SW 1271 (cell line): ENCODE data around the gene RPS3.
A peak's percentile ranks its signal among the peaks of the same experiment; 100 is the strongest.

Experiments
- DNase-seq, 2 experiments: peaks; one replicate each; lab custom pipeline; 2025; lab: John Stamatoyannopoulos, UW

The RPS3 gene

DNA sequence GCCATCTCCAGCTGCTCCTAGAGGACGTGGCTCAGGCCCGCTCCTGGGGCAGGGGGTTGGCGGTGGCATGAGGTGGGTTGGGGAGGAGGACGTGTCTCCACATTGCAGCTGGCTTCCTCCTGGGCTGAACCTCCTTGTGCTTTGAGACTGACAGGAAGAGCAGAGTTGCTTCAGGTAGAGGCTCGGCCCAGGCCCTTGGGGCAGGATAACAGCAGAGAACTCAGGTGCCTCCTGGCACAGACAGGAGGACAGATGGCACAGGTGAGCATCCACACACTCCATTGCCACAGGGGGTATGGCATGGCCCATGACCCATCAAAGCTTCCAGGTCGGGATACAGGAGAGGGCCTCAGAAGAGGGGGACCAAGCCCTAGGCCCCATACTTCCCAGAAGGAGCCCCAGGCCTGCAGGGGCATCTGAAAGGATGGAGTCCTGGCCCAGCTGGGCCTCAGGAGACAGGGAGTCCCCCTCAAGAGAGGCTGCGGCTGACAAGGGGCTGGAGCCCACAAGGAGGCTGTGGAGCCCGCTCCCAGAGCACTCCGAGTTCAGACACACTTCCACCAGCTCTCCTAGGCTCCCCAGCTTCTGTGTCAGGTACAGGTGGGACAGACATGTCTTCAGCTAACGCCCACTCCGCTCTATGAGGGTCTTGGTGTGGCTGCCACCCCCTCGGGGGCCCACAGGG, 35.7 kb downstream of the RPS3 start:
- no peak for DNase-seq

- no peak for DNase-seq
Measured at GRCh38 chr11:75435571-75435925, 36.2 kb downstream of the RPS3 start.

GRCh38 chr11:75436806-75437205, 37.5 kb downstream of the RPS3 start:
- no peak for DNase-seq

- DNase-seq, result no peak
Measured at GRCh38 chr11:75437966-75438659, 38.8 kb downstream of the RPS3 start.

GRCh38 chr11:75439026-75439425, 39.7 kb downstream of the RPS3 start:
- no peak for DNase-seq

DNA sequence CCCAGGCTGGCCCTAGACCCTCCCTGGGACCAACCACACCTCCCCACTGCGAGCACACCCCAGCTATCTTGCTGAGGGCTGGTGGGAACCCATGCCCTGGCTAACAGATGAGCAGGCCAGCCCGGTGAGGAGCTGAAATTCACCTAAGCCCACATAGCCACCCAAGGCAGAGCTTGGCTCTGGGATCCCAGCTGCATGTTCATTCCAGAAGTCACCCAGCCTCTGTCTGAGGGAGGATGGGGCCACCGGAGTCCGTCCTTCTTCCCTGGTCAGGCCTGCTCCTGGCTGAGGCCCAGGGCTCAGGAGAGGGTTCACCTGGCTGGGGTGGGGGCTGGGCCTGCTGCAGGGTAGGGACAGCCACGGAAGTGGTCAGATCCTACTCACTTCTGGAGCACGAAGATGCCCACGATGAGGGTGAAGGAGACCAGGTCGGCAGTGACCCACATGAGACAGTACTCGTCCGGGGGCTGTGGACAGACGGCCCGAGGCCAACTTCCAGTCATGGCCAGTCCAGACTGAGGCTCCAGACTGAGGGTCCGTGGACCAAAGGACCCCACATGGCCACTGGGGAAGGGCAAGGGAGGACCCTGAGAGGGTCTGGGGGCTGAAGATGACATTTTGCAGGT, 40.3 kb downstream of the RPS3 start:
- no peak for DNase-seq

DNA sequence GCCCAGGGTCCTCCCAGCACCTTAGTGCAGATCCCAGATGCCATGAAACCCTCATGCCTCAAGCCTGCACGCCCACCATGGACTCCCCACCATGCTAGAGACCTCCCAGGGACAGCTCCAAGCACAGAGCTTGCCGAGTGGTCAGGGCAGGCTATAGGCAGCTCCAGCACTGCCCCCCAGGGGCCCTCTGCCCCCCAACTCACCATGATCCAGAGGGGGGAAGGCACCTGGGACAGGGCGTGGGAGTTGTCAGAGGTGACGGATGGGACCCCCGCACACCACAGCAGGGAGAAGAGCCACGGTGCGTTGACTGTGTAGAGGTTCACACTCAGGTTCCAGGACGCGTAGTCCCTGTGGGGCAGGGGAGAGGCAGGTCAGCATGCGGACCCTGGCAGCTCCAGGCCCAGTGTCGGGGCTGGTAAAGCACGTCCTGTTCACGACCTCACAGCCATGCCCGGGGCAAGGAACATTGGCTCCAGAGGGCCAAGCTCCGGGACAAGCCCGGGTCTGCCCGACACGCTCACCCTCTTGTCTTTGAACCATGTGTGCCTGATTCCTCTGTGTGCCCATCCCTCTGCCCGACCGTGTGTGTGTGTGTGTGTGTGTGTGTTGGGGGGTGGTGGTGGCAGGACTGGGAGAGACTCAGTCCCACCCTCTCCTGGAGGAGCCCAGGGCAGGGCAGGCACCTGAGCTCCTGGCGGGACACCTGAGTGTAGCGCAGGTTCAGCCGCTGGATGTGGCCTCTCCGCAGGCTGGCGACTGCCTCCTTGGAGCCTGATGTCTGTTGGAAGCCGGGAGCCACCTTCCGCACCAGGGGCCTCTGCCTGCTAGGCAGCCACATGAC, 41.9 kb downstream of the RPS3 start:
- no peak for DNase-seq

DNA sequence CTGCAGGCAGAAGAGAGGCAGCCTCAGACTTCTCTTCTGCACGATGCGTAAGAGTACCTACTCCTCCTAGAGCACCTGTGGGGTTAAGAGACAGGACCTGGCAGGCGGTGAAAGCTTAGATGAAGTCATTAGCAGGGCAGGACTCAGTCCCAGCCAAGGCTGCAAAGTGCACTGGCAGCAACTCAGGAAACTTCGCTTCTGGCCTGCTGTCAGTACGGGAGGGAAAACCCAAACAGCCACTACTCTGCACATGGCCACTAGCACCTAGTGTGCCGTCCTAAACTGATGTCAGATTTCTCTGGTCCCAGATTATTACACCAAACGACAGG, 42.5 kb downstream of the RPS3 start:
- DNase-seq, result no peak

GRCh38 chr11:75442161-75442885, 43.0 kb downstream of the RPS3 start:
- DNase-seq, result no peak

DNA sequence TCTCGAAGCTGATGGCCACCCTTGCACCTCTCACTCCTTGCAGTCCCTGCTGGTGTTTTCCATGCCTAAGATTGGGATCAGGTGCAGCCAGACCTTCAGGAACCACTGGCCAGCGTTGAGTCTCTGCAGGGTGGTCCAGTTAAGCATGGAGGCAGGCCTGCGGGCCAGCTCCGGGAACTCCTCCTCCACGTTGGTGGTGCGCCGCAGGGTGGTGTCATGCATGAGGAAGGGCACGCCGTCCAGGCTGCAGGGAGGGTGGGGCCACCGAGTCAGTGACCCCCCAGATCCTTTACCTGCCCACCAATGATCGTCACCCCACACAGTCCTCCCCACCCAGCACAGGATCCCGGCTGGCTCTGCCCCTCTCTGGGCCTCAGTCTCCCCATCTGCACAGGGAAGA, 43.7 kb downstream of the RPS3 start:
- DNase-seq, result no peak

GRCh38 chr11:75445315-75445953, 46.1 kb downstream of the RPS3 start:
- peak in 1 of 2 experiments; percentile 47 for DNase-seq

GRCh38 chr11:75447415-75447814, 48.1 kb downstream of the RPS3 start:
- DNase-seq, result no peak

- DNase-seq, result no peak
Measured at GRCh38 chr11:75449271-75449670, 50.0 kb downstream of the RPS3 start.

DNA sequence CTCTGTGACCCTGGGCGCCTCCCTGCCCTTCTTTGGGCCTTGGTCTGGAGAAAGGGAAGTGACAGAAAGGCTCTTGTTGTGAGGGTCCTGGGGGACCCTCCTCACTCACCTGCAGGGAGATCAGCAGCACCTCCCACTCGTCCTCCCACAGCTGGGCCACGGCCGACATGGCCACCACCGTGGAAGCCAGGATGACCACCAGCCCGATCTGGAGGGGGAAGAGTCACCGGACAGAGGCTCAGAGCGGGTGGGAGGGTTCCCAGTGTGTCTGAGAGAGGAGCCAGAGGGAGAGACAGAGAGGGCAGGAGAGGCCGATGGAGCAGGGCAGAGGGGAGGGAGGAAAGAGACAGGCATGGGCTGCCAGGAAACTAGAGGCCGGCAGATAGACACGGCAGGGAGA, 50.5 kb downstream of the RPS3 start:
- DNase-seq, result no peak

DNA sequence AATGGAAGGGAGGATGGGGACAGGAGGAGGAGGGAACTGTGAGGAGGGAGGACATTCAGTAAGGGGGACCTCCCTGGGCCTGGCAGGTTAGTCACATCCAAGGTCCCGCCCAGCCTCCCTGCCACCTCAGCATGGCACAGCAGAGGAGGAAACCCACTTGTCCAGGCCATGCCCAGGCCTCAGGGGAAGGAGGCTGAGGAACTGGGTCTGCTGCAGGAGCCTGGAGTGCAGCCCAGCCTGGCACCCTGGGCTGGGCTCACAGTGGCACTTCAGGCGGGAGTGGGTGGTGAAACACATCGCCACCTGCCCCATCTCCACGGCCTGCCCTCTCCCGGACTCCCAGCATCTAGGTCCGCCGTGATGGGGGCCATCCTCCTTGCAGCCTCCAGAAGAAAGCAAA, 50.9 kb downstream of the RPS3 start:
- DNase-seq, result no peak

DNA sequence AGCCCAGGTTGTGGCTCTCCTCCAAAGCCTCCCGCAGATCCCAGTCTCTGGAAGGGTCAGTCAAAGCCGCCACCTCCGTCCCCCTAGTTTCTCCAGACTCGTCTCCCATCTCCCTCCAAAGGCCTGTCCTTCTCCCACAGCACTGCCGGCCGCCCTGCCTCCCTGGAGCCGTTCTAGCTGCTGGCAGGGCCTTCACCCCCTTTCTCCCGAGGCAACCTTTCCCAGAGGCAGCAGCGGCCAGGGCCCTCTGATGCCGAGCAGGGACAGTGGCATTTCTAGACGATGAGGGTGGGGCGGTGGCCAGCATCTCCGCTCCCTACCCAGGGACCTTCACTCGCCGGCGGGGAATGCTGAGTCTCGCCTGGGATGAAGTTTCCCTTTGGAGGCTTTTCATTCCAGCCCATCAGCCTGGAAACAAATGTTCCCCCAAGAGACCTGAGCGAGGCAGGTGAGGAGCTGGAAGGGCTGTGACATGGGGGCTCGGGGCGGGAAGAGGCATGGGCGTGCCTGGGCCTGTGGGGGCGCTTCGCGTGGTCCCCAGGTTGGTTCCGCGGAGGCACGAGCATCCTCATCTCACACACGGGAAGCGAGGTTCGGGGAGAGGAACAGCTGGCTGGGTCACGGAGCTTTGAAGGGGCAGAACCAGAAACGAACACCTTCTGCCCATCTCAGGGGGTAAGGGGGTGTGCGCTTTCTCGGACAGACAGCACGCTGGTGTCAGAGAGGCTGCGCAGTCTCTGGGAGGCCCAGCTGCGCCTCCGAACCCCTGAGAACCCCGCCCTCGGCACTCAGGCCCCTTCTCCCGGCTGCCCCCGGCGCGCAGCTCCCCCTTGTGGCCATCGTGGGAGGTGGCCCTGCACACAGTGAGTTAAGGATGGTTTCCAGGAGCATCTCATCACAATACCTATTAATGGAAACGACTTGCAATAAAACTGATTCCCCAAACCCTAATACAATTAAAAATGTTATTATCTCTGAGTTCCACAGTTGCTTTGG, 51.8 kb downstream of the RPS3 start:
- peak in 1 of 2 experiments; percentile 13 for DNase-seq

DNA sequence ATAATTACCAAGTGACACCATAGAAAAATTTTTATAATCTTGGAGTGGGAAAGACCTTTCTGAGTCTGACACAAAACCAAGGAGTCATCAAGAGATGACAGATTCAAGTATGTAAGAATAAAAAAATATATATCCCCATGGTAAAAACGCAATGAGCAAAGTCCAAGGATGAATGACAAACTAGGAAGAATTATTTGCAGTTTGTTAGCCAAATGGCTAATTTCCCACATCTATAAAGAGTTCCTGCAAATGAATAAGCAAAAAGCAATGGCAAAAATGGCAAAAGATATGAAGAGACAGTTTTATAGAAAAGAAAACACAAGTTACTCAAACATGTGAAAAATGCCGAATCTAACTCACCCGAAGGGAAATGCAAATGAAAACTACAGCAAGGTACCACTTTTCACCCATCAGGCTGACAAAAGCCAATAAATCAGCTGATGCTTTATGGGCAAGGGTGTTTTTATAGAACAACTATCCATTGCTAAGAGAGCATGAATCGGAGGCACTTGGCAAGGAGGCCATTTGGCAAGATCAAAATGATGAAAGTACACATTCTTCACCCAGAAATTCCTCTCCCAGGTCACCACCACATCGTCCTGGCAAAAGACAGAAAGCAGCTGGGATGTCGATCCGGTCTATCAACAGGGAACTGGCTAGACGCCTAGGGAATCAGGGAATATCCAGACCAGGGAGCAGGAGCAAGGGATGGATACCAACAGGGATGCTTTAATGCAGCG, 54.8 kb downstream of the RPS3 start:
- DNase-seq, result no peak

GRCh38 chr11:75454987-75455386, 55.7 kb downstream of the RPS3 start:
- DNase-seq, result no peak
